Stimulated activated CD8-positive, alpha-beta memory T cell treated with anti-CD3 and anti-CD28 coated beads, Interleukin-2, amount 100 ng/mL, for 1 hour (primary cell): Measurements from ENCODE around the gene CEP152.
"Not testable (repeated sequence)": the region's sequence is repeated elsewhere in the genome, so short reads cannot be mapped to it uniquely, and the experiment has no call there.

ENCODE experiments used
- DNase-seq, 2 donors: peaks; one replicate each; pipeline ENCODE4 v3.0.0-alpha.2; 2020; ENCODE audit warnings: low read depth in 2 of 2

Gene CEP152

GRCh38 chr15:48811325-48811958, 573 bp upstream of the CEP152 start:
- no peak for DNase-seq

- no peak for DNase-seq
Observed at GRCh38 chr15:48806151-48806550, 4.7 kb downstream of the CEP152 start.

GRCh38 chr15:48805591-48805990, 5.3 kb downstream of the CEP152 start:
- no peak for DNase-seq

GRCh38 chr15:48803877-48804276, 7.0 kb downstream of the CEP152 start:
- no peak for DNase-seq

- no peak for DNase-seq
Observed at GRCh38 chr15:48802867-48803266, 8.0 kb downstream of the CEP152 start.

GRCh38 chr15:48802257-48802656, 8.6 kb downstream of the CEP152 start:
- no peak for DNase-seq

- DNase-seq: no peak
Observed at GRCh38 chr15:48800811-48801455, 9.9 kb downstream of the CEP152 start.

- DNase-seq: no peak
Observed at GRCh38 chr15:48800245-48800644, 10.6 kb downstream of the CEP152 start.

GRCh38 chr15:48798319-48798718, 12.6 kb downstream of the CEP152 start:
- DNase-seq: no peak

GRCh38 chr15:48796930-48797329, 13.9 kb downstream of the CEP152 start:
- no peak for DNase-seq

- DNase-seq: no peak
Observed at GRCh38 chr15:48796521-48796920, 14.3 kb downstream of the CEP152 start.

GRCh38 chr15:48795901-48796300, 15.0 kb downstream of the CEP152 start:
- no peak for DNase-seq

- DNase-seq: no peak
Observed at GRCh38 chr15:48794697-48795134, 16.2 kb downstream of the CEP152 start.

GRCh38 chr15:48792408-48792807, 18.5 kb downstream of the CEP152 start:
- no peak for DNase-seq

- DNase-seq: not testable (repeated sequence)
Observed at GRCh38 chr15:48790466-48791115, 20.3 kb downstream of the CEP152 start.

- no peak for DNase-seq
Observed at GRCh38 chr15:48785712-48786111, 25.2 kb downstream of the CEP152 start.

- no peak for DNase-seq
Observed at GRCh38 chr15:48785195-48785594, 25.7 kb downstream of the CEP152 start.

GRCh38 chr15:48784756-48785155, 26.1 kb downstream of the CEP152 start:
- no peak for DNase-seq

GRCh38 chr15:48782911-48783310, 28.0 kb downstream of the CEP152 start:
- DNase-seq: no peak

- no peak for DNase-seq
Observed at GRCh38 chr15:48781481-48782081, 29.3 kb downstream of the CEP152 start.

GRCh38 chr15:48781017-48781416, 29.9 kb downstream of the CEP152 start:
- no peak for DNase-seq

GRCh38 chr15:48778331-48778730, 32.5 kb downstream of the CEP152 start:
- DNase-seq: no peak
